Adrenal gland (tissue), 5 donors: ENCODE data around the gene TOP2A.

Experiments used
- CTCF ChIP-seq, 6 experiments: fragments of 450-650 bp in 4 of 6; fragments of 200-600 bp in 2 of 6; sonication (generic) in 1 of 6; IDR thresholded peaks; 1 replicate in 5 of 6; 2 replicates in 1 of 6; pipeline versions ENCODE4 v1.5.1 to v1.8.0; 2016 to 2021; ENCODE audit warnings: antibody characterized with exemption in 6 of 6, mild to moderate bottlenecking in 2 of 6, moderate library complexity in 1 of 6
- POLR2A ChIP-seq, 2 donors: fragments of 450-650 bp; IDR thresholded peaks; one replicate each; pipeline ENCODE4 v1.6.1; 2017; ENCODE audit warnings: antibody characterized with exemption in 2 of 2, mild to moderate bottlenecking in 2 of 2, moderate library complexity in 1 of 2
- donor health status: DM: no; HTN: no; CAD: no.

DNA sequence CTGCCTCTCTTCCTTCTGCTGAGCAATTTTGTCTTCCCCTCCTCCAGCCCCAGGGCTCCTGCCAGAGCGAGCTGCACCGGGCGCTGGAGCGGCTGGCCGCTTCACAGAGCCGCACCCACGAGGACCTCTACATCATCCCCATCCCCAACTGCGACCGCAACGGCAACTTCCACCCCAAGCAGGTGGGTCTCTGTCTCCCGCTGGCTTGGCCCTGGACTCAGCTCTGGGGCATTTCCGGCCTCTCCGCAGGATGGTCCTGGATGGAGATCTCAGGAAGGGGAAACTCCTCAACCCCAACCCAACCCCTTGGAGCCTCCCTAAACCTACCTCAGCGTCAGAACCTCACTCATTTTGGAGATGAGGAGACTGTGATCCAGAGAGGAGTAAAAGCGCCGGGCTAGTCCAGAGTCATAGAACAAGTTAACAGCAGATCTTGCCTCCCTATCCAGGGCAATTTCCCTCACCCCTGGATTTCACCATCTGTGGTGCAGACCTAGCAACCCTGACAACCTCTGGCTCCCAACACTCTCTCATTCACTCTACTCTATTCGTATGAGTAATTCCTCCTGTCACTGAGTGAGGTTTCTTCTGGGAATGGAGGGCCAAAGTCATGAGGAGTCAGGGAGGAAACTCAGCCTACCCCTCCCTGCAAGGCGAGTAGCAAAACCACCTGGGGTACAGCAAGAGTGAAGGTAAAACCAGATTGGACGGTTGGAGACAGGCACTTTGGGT lies 36.4 kb upstream of the TOP2A start:
- TF ChIP-seq POLR2A (IDR thresholded peaks at IDR 0.05) = no peak
- no peak for TF ChIP-seq CTCF (IDR thresholded peaks at IDR 0.05)
